CD4-positive, alpha-beta T cell treated with Interferon alpha-2 for 1 hour (primary cell): ENCODE data around the gene C10orf90.

Source experiments
- DNase-seq, 2 donors: peaks; one replicate each; pipeline ENCODE4 v3.0.0-alpha.2; 2020 to 2022

Gene C10orf90

GRCh38 chr10:126500866-126501265, 169.6 kb downstream of the C10orf90 start:
- no peak for DNase-seq

GRCh38 chr10:126500185-126500584, 170.3 kb downstream of the C10orf90 start:
- DNase-seq = no peak

GRCh38 chr10:126499744-126500143, 170.7 kb downstream of the C10orf90 start:
- DNase-seq = no peak

- no peak for DNase-seq
Observed at GRCh38 chr10:126497672-126498071, 172.8 kb downstream of the C10orf90 start.

GRCh38 chr10:126496771-126497545, 173.5 kb downstream of the C10orf90 start:
- no peak for DNase-seq

- no peak for DNase-seq
Observed at GRCh38 chr10:126491476-126491875, 179.0 kb downstream of the C10orf90 start.

- no peak for DNase-seq
Observed at GRCh38 chr10:126481181-126481580, 189.3 kb downstream of the C10orf90 start.

GRCh38 chr10:126480648-126481047, 189.8 kb downstream of the C10orf90 start:
- no peak for DNase-seq

- DNase-seq = no peak
Observed at GRCh38 chr10:126479280-126479895, 191.1 kb downstream of the C10orf90 start.

- DNase-seq = no peak
Observed at GRCh38 chr10:126478546-126478945, 191.9 kb downstream of the C10orf90 start.

- DNase-seq = no peak
Observed at GRCh38 chr10:126476246-126476645, 194.2 kb downstream of the C10orf90 start.

- no peak for DNase-seq
Observed at GRCh38 chr10:126475074-126475691, 195.3 kb downstream of the C10orf90 start.

- DNase-seq = no peak
Observed at GRCh38 chr10:126474031-126474430, 196.5 kb downstream of the C10orf90 start.

- no peak for DNase-seq
Observed at GRCh38 chr10:126470991-126471390, 199.5 kb downstream of the C10orf90 start.

GRCh38 chr10:126469692-126470091, 200.8 kb downstream of the C10orf90 start:
- DNase-seq = no peak

- DNase-seq = peak; percentile 18 to 20
Observed at GRCh38 chr10:126468876-126469643, 201.4 kb downstream of the C10orf90 start.

- no peak for DNase-seq
Observed at GRCh38 chr10:126468467-126468866, 202.0 kb downstream of the C10orf90 start.

- no peak for DNase-seq
Observed at GRCh38 chr10:126465771-126466170, 204.7 kb downstream of the C10orf90 start.

- DNase-seq = no peak
Observed at GRCh38 chr10:126463286-126463685, 207.2 kb downstream of the C10orf90 start.

GRCh38 chr10:126461289-126461940, 209.1 kb downstream of the C10orf90 start:
- no peak for DNase-seq

- no peak for DNase-seq
Observed at GRCh38 chr10:126459878-126460481, 210.5 kb downstream of the C10orf90 start.
